Nephron (organoid): ENCODE measurements around the gene ASB3.
A peak's percentile ranks its signal among the peaks of the same experiment; 100 is the strongest.

Source experiments
- H3K27ac Mint-ChIP-seq, 3 experiments: 2 replicates each; pipeline ENCODE4 v1.8.0; 2020; ENCODE audit warnings: mixed read lengths in 3 of 3, mild to moderate bottlenecking in 2 of 3, moderate library complexity in 1 of 3
- H3K27me3 Mint-ChIP-seq: 2 replicates; pipeline ENCODE4 v1.8.0; 2021; ENCODE audit warnings: low read depth, mild to moderate bottlenecking, moderate library complexity, mixed read lengths
- H3K36me3 Mint-ChIP-seq: 2 replicates; pipeline ENCODE4 v1.8.0; 2020; ENCODE audit warnings: low read depth, mixed read lengths
- H3K4me1 Mint-ChIP-seq: 2 replicates; pipeline ENCODE4 v1.8.0; 2020; ENCODE audit warnings: mixed read lengths
- H3K4me3 Mint-ChIP-seq, 3 experiments: 2 replicates each; pipeline ENCODE4 v1.8.0; 2020; ENCODE audit warnings: mild to moderate bottlenecking in 3 of 3, mixed read lengths in 3 of 3, moderate library complexity in 2 of 3
- H3K9me3 Mint-ChIP-seq: 2 replicates; pipeline ENCODE4 v1.8.0; 2020; ENCODE audit warnings: mixed read lengths
- CTCF ChIP-seq, 3 experiments: fragments of 200-600 bp; sonication (generic); IDR thresholded peaks; one replicate each; pipeline ENCODE4 v1.5.0; 2021; ENCODE audit warnings: antibody characterized with exemption in 3 of 3; ENCODE audit not compliant: unreplicated experiment in 3 of 3

The ASB3 gene

GRCh38 chr2:53819634-53820033 lies 32.9 kb upstream of the ASB3 start:
- peaks cover 34% of the 10 kb centered on the region for H3K36me3 Mint-ChIP-seq
- no peak overlapping the region for H3K27ac Mint-ChIP-seq
- no peaks in the 10 kb centered on the region for H3K27me3 Mint-ChIP-seq
- H3K4me1 Mint-ChIP-seq, result no peaks in the 10 kb centered on the region
- no peaks in the 10 kb centered on the region for H3K9me3 Mint-ChIP-seq
- H3K4me3 Mint-ChIP-seq, result no peak overlapping the region
- no peak for TF ChIP-seq CTCF (IDR thresholded peaks at IDR 0.05; ENCODE audit: unreplicated experiment in 3 of 3)

GRCh38 chr2:53818854-53819435 lies 32.2 kb upstream of the ASB3 start:
- no peak overlapping the region for H3K27ac Mint-ChIP-seq
- no peaks in the 10 kb centered on the region for H3K9me3 Mint-ChIP-seq
- no peak overlapping the region for H3K4me3 Mint-ChIP-seq
- no peaks in the 10 kb centered on the region for H3K27me3 Mint-ChIP-seq
- no peaks in the 10 kb centered on the region for H3K4me1 Mint-ChIP-seq
- H3K36me3 Mint-ChIP-seq, result peaks cover 38% of the 10 kb centered on the region
- TF ChIP-seq CTCF (IDR thresholded peaks at IDR 0.05; ENCODE audit: unreplicated experiment in 3 of 3), result no peak

GRCh38 chr2:53813151-53813550 lies 26.4 kb upstream of the ASB3 start:
- Mint-ChIP-seq H3K27ac (no peak overlapping the region), H3K36me3 (peaks cover 76% of the 10 kb centered on the region), H3K4me1 (no peaks in the 10 kb centered on the region), H3K4me3 (no peak overlapping the region), H3K9me3 (no peaks in the 10 kb centered on the region), H3K27me3 (no peaks in the 10 kb centered on the region)
- TF ChIP-seq CTCF (IDR thresholded peaks at IDR 0.05; ENCODE audit: unreplicated experiment in 3 of 3), result no peak

GRCh38 chr2:53811601-53812000 lies 24.8 kb upstream of the ASB3 start:
- no peaks in the 10 kb centered on the region for H3K4me1 Mint-ChIP-seq
- no peak overlapping the region for H3K4me3 Mint-ChIP-seq
- no peaks in the 10 kb centered on the region for H3K9me3 Mint-ChIP-seq
- TF ChIP-seq CTCF (IDR thresholded peaks at IDR 0.05; ENCODE audit: unreplicated experiment in 3 of 3), result no peak
- no peak overlapping the region for H3K27ac Mint-ChIP-seq
- peaks cover 71% of the 10 kb centered on the region for H3K36me3 Mint-ChIP-seq
- H3K27me3 Mint-ChIP-seq, result no peaks in the 10 kb centered on the region

GRCh38 chr2:53802617-53803151 lies 15.9 kb upstream of the ASB3 start:
- H3K36me3 Mint-ChIP-seq, result peaks cover 39% of the 10 kb centered on the region
- TF ChIP-seq CTCF (IDR thresholded peaks at IDR 0.05; ENCODE audit: unreplicated experiment in 3 of 3), result no peak
- no peaks in the 10 kb centered on the region for H3K27me3 Mint-ChIP-seq
- peak overlapping the region in 1 of 3 experiments; percentile 11 for H3K27ac Mint-ChIP-seq
- no peak overlapping the region for H3K4me3 Mint-ChIP-seq
- no peaks in the 10 kb centered on the region for H3K9me3 Mint-ChIP-seq
- peaks cover 11% of the 10 kb centered on the region for H3K4me1 Mint-ChIP-seq

GRCh38 chr2:53801547-53801946 lies 14.8 kb upstream of the ASB3 start:
- Mint-ChIP-seq H3K4me1 (peaks cover 11% of the 10 kb centered on the region), H3K4me3 (no peak overlapping the region), H3K27ac (no peak overlapping the region), H3K36me3 (peaks cover 34% of the 10 kb centered on the region), H3K27me3 (no peaks in the 10 kb centered on the region), H3K9me3 (no peaks in the 10 kb centered on the region)
- TF ChIP-seq CTCF (IDR thresholded peaks at IDR 0.05; ENCODE audit: unreplicated experiment in 3 of 3), result no peak
